ENCODE data around the gene JAK1.
"Not testable (repeated sequence)": the region's sequence is repeated elsewhere in the genome, so short reads cannot be mapped to it uniquely, and the experiment has no call there.

Gene JAK1

DNA sequence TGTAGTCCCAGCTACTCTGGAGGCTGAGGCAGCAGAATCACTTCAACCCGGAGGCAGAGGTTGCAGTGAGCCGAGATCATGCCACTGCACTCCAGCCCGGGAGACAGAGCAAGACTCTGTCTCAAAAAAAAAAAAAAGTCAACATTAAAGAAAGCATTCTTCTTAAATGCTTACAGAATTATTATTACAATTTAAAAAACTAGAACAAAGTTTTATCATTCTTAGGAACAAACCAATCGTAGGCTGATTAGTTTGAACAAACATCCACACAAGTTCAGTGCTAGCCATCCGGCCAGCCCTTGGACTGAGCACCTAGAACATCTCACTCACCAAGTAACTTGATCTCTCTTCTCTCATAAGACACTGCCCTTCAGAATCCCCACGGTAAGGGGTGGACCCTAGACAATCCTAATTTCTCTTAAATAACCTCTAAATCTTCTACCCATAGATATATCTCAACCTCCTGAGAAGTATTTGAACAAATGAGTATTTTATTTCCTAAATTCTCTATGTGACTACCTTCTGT is 16.0 kb downstream of the JAK1 start:
- no peak for DNase-seq (ENCODE audit: low spot score)

DNA sequence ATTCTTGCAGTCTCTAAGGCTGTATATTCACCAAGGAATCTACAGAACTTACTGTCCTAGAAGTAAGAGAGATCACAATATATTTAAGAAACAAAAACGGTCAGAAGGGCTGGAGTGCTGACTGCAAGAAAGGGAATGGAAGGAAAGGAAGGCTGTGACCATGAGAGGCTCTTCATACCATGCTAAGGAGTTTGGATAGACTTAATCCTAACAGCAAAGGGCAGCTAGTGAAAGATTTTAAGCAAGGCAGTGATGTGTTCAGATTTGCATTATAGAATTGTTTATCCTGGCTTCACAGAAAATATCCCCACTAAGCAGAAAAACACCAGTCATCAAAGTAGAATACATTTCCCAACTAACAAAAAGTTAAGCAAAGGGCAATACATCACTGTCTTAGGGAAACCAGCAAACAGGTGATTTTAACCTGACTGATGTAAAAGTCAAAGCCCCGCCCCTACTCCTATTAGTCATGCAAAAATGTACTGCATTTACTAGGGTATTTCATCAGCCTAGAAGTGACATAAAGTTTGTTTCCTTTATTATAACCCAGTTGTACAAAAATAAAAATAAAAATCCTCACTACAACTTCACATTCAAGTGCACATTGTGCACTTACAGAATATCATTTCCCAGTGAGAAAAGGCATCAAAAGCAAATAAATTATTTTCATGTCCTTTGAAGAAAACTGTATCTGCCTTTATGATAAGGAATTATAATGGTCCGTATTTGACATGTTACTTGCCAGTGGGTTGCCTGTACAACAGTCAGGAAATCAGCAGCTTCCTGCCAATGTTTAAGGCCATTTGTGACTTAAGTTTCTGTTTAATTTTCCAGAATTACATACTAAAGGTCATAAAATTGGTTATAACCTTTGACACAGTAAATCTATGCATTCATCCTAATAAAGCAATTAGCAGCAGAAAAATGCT is 17.2 kb downstream of the JAK1 start:
- peak; percentile 92 for DNase-seq (ENCODE audit: low spot score)

DNA sequence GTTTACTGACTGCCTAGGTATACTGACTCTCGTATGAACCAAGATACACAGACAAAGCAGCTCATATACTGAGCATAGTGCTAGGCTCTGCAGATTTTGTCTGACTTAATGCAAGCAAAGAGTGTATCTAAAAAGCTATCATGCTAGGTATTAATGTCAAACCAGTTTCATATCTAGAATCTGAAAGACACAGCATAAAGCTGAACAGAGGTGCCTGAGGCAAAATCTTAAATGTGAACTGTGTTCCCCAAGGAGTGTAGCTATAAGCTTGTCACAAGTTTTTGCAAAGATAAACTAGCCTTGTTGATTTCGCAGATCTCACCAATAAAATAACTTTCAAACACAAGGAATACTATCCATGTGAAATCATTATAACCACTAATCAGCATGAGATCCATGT is 18.1 kb downstream of the JAK1 start:
- no peak for DNase-seq (ENCODE audit: low spot score)

DNA sequence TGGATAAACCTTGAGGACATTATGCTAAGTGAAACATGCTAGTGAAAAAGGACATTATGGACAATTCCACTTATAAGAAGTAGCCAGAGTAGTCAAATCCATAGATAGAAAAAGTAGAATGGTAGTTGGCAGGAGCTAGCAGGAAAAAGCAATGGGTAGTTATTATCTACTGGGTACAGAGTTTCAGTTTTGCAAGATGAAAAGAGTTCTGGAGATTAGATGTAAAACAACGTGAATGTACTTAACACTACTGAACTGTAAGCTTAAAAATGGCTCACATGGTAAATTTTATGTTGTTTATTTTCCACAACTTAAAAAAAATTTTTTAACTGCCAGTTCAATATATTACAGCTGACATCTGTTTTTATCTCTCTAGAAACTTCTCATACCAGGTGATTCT is 19.4 kb downstream of the JAK1 start:
- no peak for DNase-seq (ENCODE audit: low spot score)

DNA sequence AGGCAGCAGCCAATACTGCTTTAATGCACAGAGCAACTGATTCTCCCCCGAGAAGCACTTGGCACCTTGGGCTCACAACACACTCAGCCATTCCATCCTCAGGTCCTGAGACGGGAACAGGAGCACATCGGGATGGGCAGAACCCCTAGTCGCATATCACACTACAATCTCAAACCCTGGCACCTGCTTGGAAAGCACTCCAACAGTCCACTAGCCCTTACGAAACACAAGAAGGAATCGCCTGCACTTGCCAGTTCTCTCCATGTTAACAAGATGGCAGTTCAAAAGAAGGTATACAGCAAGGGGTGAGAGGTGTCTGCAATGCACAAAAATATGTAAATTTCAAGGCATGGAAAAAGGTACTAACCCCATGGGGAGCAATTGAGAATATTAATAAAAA is 21.4 kb downstream of the JAK1 start:
- no peak for DNase-seq (ENCODE audit: low spot score)

DNA sequence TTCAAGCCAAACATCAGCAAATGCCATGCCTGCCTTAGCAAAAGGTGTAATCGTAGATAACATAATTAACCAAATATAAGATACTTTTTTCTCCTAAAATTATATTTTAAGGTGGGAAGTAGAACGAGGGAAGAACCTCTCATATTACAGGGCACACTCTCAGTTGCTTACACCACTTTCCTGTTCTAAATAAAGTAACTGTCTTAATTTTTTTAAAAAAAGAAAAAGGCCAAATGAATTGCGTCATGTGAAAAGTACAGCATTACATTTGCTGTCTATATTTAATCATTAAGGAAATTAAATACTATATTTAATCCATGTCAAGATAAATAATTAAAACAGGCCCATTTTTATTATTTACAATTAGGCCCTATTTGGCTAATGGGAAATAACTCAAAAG is 23.7 kb downstream of the JAK1 start:
- no peak for DNase-seq (ENCODE audit: low spot score)

DNA sequence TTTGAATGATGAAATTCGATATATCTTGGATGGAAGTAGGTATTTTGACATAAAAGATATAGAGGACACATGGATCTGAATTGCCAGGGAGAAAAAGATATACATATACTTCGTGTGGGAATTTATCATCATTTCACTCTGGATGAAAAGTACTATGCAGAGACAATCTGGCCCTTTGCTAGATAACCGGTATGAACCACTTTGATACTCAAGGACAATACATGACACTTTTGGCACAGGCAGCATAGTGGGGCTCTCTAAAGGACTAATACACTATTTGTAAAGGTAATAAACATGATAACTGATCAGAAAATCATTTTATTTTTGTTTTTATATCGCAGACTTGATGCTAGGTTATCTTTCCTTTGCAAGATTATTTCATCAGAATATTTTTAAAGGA is 24.2 kb downstream of the JAK1 start:
- DNase-seq (ENCODE audit: low spot score), result no peak

DNA sequence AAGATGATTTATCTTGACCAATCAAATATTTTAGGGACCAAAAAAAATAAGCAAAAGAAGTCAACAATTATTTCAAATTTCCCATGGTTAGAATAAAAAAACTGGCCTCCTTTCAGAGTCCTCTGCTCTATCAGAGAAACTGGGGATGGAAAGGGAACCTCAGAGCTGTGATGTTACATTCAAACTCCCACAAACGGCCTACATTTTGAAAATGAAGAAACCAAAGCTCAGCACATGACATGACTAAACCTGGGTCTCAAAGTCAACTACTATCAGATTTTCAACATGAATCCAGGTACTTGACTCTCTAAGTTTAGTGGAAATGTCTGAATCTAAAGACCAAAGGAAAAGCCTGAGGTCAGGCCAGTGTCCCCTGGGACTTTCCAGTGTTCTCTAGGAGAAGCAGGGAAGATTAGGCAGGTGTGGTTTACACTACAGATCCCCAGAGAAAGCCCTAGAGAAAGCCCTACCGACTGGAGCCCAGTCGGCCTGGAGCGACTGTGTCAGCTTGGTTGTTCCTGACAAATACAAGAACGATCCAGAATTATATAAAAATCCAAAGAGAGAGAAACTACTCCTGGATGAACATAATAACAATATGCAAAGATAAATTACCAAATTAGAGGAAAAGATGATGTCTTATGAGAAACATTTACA is 24.8 kb downstream of the JAK1 start:
- no peak for DNase-seq (ENCODE audit: low spot score)

DNA sequence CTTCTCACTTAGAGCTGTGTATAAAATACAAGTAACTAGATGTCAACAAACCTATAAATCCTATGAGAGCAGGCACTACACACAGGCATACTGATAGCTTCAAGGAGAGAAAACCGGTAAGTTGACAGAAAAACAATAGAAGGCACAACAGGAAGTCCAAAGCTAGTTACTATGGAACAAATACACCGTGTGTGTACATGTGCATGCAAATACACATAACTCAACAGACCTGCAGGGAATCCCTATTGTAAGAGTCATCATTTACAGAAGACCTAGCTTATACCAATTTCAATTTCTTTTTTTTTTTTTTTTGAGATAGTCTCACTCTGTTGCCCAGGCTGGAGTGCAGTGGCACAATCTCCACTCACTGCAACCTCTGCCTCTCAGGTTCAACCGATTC is 26.3 kb downstream of the JAK1 start:
- DNase-seq (ENCODE audit: low spot score), result no peak

DNA sequence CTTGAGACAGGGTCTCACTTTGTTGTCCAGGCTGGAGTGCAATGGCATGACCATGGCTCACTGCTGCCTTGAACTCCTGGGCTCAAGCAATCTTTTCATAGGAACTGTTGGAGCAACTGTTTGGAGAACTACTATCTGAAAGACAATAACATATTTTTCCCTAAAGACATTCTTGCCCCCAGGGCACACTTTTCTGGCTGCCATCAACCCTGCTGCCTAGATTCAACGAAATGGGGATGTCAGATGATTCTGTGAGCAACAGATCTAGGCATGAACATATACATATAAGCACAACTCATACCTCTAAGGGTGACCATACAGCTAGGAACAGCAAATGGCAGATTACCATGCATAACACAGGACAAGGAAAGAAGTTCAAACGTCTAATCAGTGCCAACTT is 27.4 kb downstream of the JAK1 start:
- DNase-seq (ENCODE audit: low spot score), result no peak

DNA sequence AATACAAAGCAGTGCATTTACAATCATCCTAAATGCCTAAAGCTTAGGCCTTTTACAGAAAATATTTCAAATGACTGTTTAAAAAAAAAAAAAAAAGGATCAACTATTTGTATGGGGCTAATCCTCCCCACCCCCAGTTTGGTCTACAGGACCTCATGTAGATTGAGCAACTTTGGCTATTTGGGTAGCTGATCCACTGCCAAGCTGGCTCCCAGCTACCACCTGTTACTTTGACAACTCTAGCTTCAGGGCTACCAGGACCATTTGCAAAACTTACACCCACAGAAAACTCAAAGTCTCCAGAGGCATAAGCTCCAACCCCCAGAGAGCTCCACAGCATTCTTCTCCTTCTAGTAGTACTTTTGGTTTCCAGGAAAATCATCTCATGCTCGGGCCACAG is 29.4 kb downstream of the JAK1 start:
- DNase-seq (ENCODE audit: low spot score), result no peak

DNA sequence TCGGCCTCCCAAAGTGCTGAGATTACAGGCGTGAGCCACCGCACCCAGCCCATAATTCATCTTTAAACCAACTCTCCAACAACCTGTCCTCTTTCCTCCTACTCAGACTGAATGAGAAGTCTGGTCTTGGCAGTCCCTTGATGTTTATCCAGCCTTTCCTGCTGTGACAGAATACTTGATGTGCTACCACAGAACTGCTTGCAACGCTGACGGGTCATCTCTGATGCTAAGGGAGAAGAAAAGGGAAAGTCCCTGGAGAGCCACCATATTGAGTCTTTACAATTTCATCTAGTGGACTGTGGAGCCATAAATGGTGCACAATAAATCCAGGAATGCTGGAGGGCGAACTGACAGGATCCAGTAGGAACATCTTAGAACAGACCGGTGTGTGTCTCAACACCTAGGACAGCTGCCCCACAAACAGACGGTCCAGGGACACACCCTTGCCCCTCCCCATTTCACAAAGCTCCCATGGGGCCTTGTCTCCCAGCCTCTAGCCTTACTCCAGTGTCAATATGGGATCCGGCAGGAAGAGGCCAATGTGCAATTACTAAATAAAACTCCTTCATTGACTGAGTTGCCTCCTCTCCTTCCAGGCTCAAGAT is 30.7 kb downstream of the JAK1 start:
- DNase-seq (ENCODE audit: low spot score), result no peak

DNA sequence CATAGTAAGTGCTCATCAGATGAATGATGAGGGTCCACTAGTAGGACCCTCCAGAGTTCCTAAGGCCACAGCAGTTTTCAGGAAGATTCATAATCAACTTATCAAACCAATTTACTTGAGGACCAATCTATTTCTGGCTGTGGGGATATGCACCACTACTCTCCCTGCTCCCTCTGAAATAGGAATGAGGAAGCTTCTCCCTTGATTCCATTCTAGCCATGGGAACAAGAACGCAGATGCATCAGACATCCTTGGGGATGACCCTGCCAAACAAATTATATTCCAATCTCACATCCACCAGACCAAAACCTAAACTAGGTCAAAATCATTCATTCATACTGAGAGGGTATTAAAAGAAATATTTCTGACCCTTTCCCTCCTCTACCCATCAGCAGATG is 31.5 kb downstream of the JAK1 start:
- no peak for DNase-seq (ENCODE audit: low spot score)

DNA sequence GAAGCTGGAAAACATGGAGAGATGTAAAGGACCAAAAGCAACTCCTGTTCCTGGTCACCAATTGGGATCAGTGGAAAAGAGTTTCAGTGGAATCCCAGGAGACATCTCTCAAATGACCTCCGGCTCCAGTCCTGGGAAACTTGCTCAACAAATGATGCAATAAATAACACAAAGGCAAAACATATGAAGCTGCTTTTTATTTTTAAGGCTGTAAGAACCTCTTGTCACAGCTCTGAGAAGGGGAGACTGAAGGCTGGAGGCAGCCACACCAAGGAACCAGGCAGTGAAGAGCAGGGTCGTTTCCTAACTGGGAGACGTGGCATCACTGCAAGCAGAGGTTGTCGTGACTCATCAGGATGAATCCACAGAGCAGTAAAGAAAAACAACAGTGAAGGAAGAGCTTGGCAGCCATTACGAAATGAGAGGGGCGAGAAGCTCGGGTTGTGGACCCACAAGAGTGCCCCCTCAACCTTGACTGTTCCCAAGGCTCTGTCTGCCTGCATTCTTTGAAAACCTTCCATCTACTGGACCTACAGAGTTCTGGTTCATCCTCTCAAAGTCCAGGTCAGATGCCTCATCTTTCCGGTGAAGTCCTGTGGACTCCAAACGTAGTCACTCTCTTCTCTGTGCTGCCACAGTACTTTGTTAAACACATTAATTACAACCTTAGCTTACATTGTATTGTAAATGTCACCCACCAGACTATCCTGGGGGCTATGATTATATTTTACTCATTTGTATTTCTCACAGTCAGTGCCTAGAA is 32.1 kb downstream of the JAK1 start:
- DNase-seq (ENCODE audit: low spot score), result no peak

DNA sequence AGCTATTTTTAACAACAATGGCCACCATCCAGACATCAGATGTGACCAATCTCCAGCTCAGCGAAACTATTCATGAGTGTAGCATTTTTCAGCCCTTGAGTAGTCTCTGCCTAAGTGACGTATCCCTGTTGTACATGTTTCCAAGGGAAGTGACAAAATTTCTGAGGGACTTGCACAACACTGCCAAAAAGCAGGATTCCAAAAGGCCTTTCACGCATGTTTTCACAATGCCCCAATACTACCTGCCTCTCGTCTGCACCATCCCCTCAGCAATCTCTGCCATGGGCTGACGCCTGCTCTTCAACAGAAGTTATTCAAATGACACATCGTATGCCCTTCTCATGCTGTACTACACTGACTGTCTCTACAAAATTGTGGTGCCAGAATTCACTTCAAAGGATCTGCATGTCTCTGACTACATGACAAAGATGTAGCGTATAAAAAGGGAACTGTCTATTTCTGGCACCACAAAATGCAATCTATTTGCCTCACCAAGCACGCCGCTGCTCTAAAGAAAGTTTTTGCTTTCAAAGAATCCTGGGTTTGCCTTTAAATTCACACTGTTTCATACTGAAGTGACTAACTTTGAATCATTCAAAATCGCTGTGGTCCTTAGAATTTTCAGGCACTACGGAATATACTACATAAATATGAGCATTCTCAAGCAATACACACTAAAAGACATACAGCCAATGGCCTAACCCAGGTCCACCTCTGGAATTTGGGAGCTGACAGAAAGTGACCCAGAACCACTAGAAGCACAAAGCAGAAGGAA is 32.9 kb downstream of the JAK1 start:
- DNase-seq (ENCODE audit: low spot score), result no peak

DNA sequence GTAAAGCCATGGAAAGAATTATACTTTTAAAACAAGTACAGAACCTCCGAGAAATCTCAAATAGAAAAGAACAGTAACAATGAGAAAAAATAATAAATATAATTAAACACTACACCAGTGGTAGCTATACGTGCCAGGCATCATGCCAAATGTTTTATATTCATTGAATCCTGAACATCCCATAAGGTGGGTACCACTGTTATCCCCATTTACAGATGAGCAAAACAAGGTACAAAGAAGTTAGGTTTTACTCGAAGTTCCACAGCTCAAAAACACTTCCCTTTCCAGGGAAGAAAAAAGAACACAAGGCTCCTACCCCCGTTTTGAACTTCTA is 33.4 kb downstream of the JAK1 start:
- DNase-seq (ENCODE audit: low spot score), result no peak

DNA sequence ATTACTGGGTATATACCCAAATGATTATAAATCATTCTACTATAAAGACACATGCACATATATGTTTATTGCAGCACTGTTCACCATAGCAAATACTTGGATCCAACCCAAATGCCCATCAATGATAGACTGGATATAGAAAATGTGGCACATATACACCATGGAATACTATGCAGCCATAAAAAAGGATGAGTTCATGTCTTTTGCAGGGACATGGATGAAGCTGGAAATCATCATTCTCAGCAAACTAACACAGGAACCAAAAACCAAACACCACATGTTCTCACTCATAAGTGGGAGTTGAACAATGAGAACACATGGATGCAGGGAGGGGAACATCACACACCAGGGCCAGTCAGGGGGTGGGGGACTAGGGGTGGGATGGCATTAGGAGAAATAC is 35.7 kb downstream of the JAK1 start:
- not testable (repeated sequence) for DNase-seq (ENCODE audit: low spot score)

DNA sequence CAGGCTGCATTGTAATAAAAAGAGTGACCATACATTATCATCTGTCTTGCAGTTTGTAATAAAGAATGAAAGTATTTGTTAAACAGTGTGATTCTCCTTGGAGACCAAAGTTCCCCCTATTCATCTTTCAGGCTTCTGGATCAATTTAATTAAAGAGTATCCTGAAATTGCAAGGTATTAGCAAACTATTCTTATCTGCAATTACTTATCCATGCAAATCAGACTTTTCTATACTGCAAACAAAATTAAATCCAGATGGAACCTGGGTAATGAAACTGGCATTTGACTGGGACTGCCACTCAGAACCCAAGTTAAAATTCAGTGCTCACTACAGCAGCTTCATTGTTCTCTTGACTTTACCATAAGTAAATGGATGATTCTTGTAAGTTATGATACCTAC is 37.1 kb downstream of the JAK1 start:
- no peak for DNase-seq (ENCODE audit: low spot score)

DNA sequence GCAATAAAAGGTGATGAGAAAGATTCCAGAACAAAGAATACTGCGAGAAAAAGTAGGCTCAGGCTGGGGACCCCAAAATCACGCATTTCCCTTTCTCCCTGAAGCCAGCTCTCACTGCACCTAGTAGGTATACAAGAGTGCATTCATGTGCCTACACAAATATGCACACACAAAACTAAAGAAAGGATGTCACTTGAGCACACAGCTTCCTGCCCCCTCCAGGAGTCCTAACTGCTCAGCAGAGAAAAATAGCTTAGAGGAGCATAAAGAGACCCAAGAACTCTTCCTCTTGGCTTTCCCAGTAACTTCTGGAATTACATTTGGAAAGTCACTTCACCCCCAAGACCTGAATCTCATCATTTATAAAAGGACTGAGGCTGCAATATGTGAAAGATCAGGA is 38.0 kb downstream of the JAK1 start:
- DNase-seq (ENCODE audit: low spot score), result no peak

DNA sequence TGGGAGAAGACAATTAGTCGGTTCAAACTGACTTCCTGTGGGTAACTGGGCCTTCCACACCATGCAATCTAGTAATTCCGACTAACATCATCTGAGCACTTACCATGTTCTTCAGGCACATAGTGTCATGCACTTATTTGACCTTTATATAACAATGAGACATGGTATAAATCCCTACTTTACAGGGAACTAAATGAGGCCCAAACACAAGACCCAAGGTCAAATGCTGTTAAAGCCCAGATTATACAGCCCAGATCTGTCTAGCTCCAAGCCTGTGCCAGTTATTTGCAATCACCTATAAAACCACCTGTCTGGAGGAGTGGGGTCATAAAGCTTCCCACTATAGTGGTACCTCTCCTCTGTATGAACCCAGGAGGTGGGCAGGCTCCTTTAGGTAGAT is 40.8 kb downstream of the JAK1 start:
- no peak for DNase-seq (ENCODE audit: low spot score)

DNA sequence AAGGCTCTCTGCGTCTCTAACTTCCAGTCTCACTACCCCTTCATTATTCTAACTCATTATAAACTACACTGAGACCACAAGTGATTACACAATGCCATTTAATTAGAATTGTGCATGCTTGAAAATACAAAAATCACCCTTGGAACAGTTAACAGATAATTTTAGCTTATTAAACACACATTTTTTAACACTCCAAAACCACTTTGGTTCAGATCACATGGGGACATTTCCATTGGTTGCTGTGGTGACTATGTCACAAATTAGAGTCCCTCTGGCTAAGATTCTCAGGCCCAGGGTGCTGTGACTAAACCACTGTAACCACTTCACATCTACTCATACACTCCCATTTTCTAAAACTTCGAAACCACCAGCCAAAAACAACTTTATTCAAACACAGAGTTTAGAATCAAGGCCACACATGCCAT is 43.0 kb downstream of the JAK1 start:
- no peak for DNase-seq (ENCODE audit: low spot score)

DNA sequence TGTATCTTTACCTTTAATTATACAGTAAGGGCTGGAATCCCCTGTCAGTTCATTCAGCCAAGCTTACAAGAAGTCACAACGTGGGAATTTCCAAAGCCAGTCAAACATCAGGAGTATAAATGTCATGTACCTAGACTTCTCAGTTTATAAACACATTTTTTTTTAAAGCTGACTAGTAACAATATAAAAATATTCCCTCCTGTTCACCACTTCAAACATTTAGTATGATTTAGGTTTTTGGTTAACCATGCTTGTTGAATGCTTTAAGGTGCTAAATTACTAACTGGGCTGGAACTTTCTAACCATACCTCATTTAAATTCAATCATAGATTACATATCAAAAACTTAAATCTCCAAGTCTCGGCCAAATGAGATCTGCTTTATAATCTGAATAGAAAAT is 44.0 kb downstream of the JAK1 start:
- DNase-seq (ENCODE audit: low spot score), result no peak
